C4-2B (cell line): ENCODE results near the gene GPR137B.

ENCODE experiments used
- H3K27ac ChIP-seq: fragments of 450-650 bp; 2 replicates; pipeline ENCODE4 v1.5.1; 2017
- ZFX ChIP-seq: fragments of 450-650 bp; IDR thresholded peaks from 2 replicates; pipeline ENCODE4 v1.6.1; 2017
- TF ChIP-seq, protein P1 (sequence below): fragments of 450-650 bp; conservative IDR thresholded peaks from 2 replicates; pipeline ENCODE4 v1.5.1; 2017; ENCODE audit warnings: mild to moderate bottlenecking

The GPR137B gene

DNA sequence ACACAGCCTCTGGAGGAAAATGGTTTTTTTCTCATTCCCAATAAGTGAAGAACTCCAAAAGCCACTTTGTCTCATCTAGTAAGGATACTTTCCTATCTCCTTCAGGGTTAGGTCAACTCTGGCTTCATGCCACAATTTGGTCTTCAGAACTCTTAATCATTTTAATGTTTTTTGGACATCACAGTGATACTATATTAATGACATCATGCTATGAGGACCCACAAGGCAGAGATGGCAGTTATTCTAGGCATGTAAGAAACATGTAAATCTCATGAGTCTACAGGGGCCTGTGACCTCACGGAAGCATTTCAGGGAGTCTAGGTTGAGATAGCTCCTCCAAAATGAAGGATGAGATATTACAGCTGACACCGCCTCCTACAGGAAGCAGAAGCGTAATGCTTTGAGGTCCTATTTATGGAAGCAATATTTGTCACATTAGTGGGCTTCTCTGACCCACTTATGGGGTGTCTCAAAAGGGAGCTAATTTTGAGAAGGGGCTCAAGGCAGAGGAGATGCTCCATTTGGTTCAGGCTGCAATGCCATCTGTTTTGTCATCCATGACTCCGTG is 5.0 kb upstream of the GPR137B start:
- TF ChIP-seq ZFX: no peak
- TF ChIP-seq, protein P1, sequence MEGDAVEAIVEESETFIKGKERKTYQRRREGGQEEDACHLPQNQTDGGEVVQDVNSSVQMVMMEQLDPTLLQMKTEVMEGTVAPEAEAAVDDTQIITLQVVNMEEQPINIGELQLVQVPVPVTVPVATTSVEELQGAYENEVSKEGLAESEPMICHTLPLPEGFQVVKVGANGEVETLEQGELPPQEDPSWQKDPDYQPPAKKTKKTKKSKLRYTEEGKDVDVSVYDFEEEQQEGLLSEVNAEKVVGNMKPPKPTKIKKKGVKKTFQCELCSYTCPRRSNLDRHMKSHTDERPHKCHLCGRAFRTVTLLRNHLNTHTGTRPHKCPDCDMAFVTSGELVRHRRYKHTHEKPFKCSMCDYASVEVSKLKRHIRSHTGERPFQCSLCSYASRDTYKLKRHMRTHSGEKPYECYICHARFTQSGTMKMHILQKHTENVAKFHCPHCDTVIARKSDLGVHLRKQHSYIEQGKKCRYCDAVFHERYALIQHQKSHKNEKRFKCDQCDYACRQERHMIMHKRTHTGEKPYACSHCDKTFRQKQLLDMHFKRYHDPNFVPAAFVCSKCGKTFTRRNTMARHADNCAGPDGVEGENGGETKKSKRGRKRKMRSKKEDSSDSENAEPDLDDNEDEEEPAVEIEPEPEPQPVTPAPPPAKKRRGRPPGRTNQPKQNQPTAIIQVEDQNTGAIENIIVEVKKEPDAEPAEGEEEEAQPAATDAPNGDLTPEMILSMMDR: peak; percentile 18
- no peak overlapping the region for H3K27ac ChIP-seq

DNA sequence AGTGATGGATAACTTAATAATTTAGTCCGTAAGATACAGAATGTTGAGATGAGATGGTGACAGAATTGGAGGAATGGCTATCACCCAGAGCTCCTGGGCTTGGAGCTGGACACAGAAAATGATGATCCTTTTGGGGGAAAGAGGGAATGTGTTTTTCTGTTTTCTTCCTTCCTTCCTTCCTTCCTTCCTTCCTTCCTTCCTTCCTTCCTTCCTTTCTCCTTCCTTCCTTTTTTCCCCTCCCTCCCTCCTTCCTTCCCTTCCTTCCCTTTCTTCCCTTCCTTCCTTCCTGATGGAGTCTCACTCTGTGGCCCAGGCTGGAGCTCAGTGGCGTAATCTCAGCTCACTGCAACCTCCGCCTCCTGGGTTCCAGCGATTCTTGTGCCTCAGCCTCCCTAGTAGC is 2.8 kb upstream of the GPR137B start:
- no peak for TF ChIP-seq ZFX
- TF ChIP-seq, protein P1: no peak
- H3K27ac ChIP-seq: no peak overlapping the region

DNA sequence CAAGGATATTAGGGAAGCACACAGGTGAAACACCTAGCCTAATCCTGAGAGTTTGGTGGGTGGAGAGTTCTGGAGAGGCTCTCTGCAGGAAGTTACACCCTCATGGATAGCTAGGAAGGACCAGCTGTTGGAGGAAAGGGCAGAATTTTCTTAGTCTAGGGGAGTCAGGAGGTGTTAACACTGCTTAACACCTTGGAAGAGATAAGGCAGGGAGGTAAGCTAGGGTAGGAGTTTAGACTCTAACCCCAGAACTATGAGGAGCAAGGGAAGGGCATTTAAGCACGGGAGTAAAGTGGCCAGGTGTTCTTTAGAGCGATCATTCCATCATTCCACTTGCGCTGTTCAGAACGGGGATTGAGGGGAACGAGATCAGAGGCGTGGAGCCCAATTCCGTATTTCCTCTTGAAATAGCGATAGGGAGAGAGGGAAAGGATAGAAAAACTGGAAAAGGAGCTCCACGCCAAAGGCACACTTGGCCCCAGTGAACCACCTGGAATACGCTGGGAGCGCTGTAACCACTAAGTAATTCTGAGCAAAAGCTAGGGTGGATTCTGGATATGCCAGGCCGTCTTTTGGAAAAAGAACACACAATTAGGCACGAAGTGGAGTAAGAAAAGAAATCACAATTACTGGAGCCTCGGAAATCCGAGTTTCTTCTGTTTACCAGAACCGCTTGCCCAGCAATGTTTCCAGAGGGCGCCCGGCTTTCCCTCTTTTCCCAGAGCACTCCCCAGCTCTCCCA is 1.5 kb upstream of the GPR137B start:
- no peak for TF ChIP-seq ZFX
- TF ChIP-seq, protein P1: no peak
- H3K27ac ChIP-seq: no peak overlapping the region

DNA sequence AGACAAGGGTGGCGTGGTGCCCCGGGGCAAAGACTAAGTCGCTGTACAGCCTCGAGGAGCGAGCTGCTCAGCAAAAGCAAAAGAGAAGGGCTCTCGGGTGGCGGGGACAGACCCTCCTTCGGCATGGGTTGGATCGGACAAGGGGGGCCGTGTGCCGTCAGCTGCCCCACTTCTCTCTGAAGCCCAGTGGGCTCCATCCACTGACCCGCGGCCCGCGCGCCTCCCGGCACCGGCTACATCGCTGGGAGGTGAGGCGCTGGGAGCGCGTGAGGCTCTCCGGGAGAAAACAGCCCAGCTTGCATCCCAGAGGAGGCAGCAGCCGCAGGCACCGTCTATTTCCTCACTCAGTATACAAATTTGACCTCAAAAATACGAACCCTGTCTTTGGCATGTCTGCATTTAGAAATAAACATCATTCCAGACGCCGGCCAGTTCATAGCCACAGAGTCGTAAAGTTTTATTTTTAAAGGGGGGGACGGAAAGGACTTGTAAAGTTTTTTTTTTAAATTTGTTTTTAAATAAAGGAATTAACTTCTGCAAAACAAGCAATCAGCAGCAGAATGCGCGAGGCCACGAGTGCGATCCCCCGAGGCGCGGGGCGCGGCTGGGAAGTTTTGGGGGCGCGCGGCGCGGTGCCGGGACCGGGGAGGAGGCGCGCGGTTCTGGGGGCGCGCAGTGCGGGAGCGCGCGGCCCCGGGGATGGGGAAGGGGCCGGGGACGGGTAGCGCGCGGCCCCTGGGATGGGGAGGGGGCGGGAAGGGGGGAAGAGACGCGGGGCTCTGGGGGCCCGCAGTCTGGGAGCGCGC is 689 bp upstream of the GPR137B start:
- TF ChIP-seq, protein P1: no peak
- no peak for TF ChIP-seq ZFX
- peak overlapping the region; percentile 36; the same call in 1 of the 2 replicates for H3K27ac ChIP-seq

DNA sequence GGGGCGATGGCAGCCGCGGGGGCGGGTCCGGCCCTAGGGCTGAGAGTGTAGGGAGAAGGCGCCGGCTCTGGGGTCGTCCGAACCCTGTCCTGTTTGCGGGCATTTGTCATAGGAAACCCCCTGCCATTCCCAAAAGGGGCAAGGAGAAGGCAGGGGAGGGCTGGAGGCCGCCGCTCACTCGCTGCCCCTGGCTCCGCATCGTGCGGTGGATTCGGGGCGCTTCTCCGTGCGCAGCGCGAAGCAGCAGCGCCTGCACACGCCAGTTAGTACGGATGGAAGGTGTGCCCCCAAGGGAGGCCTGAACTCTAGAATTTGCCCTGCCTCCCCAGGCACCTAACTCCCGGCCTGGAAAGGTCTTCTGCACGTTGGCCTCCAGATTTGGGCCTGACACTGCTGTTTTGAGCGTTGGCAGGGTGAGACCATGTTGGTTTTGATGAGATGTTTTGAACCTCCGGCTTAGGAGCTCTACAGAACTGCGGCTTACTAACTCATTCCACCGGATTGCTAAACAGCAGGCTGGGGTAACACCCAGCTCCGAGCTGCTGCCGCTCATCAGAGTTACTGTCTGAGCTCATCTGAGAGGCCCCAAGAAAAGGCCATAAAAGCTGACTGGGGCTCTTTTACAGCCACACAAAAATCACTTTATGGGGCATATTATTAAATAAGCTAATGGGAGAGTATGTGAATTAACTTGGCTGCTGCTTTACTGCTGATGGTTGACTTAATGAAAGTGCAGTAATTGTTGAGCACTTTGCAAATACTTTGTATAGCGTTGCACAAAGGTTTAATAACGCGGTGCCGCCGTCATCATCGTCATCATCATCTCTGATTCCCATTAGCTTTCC is 987 bp downstream of the GPR137B start:
- TF ChIP-seq, protein P1: no peak
- peak overlapping the region; percentile 36; the same call in 1 of the 2 replicates for H3K27ac ChIP-seq

DNA sequence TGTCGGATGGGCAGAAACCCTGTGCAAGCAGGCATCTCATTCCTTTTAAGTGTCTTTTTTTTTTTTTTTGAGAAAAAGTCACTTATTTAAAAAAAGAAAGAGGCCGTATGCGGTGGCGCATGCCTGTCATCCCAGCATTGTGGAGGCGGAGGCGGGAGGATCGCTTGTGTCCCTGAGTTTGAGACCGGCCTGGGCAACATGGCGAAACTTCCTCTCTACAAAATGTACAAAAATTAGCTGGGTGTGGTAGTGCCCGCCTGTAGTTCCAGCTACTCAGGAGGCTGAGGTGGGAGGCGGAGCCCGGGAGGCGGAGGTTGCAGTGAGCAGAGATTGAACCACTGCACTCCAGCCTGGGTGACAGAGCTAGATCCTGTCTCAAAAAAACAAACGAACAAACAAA is 1.7 kb downstream of the GPR137B start:
- peak overlapping the region; percentile 44 for H3K27ac ChIP-seq
- no peak for TF ChIP-seq ZFX
- TF ChIP-seq, protein P1: no peak
